ENCODE measurements around the gene FMN1. TPM values are rescaled to one million over a fixed set of nuclear protein-coding genes. Genes with fewer than 3 reads are reported as not detected.

Gene FMN1
- total and polyA plus RNA-seq, 2 donors from 2014 or later: 0.71 to 44.8 TPM

DNA sequence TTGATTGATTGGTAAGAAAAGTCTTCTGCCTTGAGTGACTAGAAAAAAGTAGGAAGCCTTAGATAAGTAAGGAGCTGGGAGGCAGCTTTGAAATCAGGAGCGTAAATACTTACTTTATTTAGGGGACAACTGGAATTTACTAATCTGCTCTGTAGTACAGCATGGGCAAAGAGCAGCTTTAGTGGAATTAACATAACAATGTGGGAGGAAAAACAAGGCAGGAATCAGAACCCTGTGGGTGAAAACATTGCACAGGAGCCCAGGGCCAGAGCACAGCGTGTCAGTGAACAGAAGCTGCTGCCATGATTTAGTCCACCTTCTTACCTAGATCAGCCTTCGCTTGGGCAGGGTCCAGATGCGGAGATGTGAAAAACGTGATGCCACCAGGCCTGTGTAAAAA is 14.6 kb downstream of the FMN1 start:
- Histone ChIP-seq H3K36me3 (ENCODE audit: control insufficient read depth in 2 of 3, insufficient read depth in 3 of 3, low read length in 3 of 3) (no peaks in the 10 kb centered on the region), H3K9ac (ENCODE audit: low read length in 3 of 3) (no peak overlapping the region), H3K27me3 (ENCODE audit: control insufficient read depth, insufficient read depth, low read length) (no peaks in the 10 kb centered on the region), H3K9me3 (ENCODE audit: control insufficient read depth in 2 of 3, insufficient read depth in 1 of 3, low read length in 3 of 3) (no peaks in the 10 kb centered on the region), H3K27ac (ENCODE audit: low read depth in 2 of 2, low read length in 2 of 2) (no peak overlapping the region), H3K4me1 (ENCODE audit: control insufficient read depth in 2 of 3, insufficient read depth in 2 of 3, low read depth in 1 of 3, low read length in 3 of 3) (no peaks in the 10 kb centered on the region), H3K4me3 (ENCODE audit: low read length in 3 of 3) (no peak overlapping the region)
- DNase-seq: no peak
- TF ChIP-seq, protein P1, sequence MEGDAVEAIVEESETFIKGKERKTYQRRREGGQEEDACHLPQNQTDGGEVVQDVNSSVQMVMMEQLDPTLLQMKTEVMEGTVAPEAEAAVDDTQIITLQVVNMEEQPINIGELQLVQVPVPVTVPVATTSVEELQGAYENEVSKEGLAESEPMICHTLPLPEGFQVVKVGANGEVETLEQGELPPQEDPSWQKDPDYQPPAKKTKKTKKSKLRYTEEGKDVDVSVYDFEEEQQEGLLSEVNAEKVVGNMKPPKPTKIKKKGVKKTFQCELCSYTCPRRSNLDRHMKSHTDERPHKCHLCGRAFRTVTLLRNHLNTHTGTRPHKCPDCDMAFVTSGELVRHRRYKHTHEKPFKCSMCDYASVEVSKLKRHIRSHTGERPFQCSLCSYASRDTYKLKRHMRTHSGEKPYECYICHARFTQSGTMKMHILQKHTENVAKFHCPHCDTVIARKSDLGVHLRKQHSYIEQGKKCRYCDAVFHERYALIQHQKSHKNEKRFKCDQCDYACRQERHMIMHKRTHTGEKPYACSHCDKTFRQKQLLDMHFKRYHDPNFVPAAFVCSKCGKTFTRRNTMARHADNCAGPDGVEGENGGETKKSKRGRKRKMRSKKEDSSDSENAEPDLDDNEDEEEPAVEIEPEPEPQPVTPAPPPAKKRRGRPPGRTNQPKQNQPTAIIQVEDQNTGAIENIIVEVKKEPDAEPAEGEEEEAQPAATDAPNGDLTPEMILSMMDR (IDR thresholded peaks at IDR 0.05; ENCODE audit: borderline replicate concordance, extremely low read depth, insufficient read depth): no peak
- intact Hi-C loops (cut with DNase I): no loop called here
- no peak for FAIRE-seq

DNA sequence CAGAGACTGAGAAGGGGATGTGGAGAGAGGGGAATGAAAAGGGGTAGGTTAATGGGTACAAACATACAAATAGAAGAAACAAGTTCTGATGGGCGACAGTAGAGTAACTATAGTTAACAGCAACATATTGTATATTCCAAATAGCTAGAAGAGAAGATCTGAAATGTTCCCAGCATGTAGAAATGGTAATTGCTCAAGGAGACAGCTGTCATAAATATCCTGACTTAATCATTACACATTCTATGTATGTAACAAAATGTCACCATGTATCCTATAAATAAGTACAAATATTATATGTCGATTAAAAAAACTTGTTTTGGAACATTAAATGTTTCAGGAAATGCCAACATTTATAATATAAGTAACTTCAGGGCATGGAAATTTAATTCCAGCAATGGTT is 23.3 kb downstream of the FMN1 start:
- TF ChIP-seq, protein P1 (IDR thresholded peaks at IDR 0.05; ENCODE audit: borderline replicate concordance, extremely low read depth, insufficient read depth): no peak
- H3K9me3 ChIP-seq (ENCODE audit: control insufficient read depth in 2 of 3, insufficient read depth in 1 of 3, low read length in 3 of 3): no peaks in the 10 kb centered on the region
- no peak for DNase-seq
- no peak for FAIRE-seq
- H3K27ac ChIP-seq (ENCODE audit: low read depth in 2 of 2, low read length in 2 of 2): no peak overlapping the region
- H3K4me3 ChIP-seq (ENCODE audit: low read length in 3 of 3): no peak overlapping the region
- intact Hi-C loops (cut with DNase I): no loop called here
- H3K9ac ChIP-seq (ENCODE audit: low read length in 3 of 3): no peak overlapping the region
- H3K36me3 ChIP-seq (ENCODE audit: control insufficient read depth in 2 of 3, insufficient read depth in 3 of 3, low read length in 3 of 3): no peaks in the 10 kb centered on the region
- H3K4me1 ChIP-seq (ENCODE audit: control insufficient read depth in 2 of 3, insufficient read depth in 2 of 3, low read depth in 1 of 3, low read length in 3 of 3): no peaks in the 10 kb centered on the region
- H3K27me3 ChIP-seq (ENCODE audit: control insufficient read depth, insufficient read depth, low read length): no peaks in the 10 kb centered on the region

DNA sequence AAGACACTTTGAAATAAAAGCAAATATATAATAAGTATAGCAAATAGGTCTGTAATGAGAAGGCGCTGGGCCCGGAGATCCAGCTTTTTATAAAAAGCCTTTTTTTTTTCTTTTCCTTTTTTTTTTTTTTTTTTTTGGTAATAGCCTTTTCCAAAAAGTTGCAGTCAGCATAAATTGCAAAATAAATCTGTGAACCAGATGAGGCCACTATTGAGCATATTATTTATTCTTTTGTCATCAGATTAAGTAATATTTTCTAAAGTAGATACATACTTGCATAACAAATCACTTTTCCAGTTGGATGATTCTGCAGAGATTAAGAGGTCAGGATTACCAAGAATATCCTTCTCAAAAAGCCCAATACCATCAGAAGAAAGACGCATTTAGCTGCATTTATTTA is 24.9 kb downstream of the FMN1 start:
- intact Hi-C loops (cut with DNase I): no loop called here
- no peak for FAIRE-seq

More for the DNA sequence above, 24.9 kb downstream of the FMN1 start:
- Histone ChIP-seq H3K4me1 (ENCODE audit: control insufficient read depth in 2 of 3, insufficient read depth in 2 of 3, low read depth in 1 of 3, low read length in 3 of 3) (no peaks in the 10 kb centered on the region), H3K4me3 (ENCODE audit: low read length in 3 of 3) (no peak overlapping the region), H3K9ac (ENCODE audit: low read length in 3 of 3) (no peak overlapping the region), H3K9me3 (ENCODE audit: control insufficient read depth in 2 of 3, insufficient read depth in 1 of 3, low read length in 3 of 3) (no peaks in the 10 kb centered on the region), H3K27me3 (ENCODE audit: control insufficient read depth, insufficient read depth, low read length) (no peaks in the 10 kb centered on the region), H3K27ac (ENCODE audit: low read depth in 2 of 2, low read length in 2 of 2) (no peak overlapping the region), H3K36me3 (ENCODE audit: control insufficient read depth in 2 of 3, insufficient read depth in 3 of 3, low read length in 3 of 3) (no peaks in the 10 kb centered on the region)
- TF ChIP-seq, protein P1 (IDR thresholded peaks at IDR 0.05; ENCODE audit: borderline replicate concordance, extremely low read depth, insufficient read depth): no peak
- DNase-seq: no peak
